22Rv1 (cell line): ENCODE measurements around the gene DNAJC25.

Experiments used
- CTCF ChIP-seq: fragments of 450-650 bp; IDR thresholded peaks from 2 replicates; pipeline ENCODE4 v1.5.1; 2017; ENCODE audit warnings: mild to moderate bottlenecking
- ZFX ChIP-seq: fragments of 450-650 bp; IDR thresholded peaks from 2 replicates; pipeline ENCODE4 v1.6.1; 2017; ENCODE audit warnings: antibody characterized with exemption, borderline replicate concordance

- TF ChIP-seq CTCF (no peak), ZFX (no peak)
Measured at GRCh38 chr9:111588846-111589245, 42.3 kb upstream of the DNAJC25 start.
